ENCODE results near the gene CLCA2.

- no peak for TF ChIP-seq CTCF (IDR thresholded peaks at IDR 0.05; ENCODE audit: poor library complexity, severe bottlenecking)
- no peak for TF ChIP-seq POLR2AphosphoS5 (IDR thresholded peaks at IDR 0.05)
- TF ChIP-seq REST (IDR thresholded peaks at IDR 0.05; ENCODE audit: borderline replicate concordance), result no peak
- TF ChIP-seq RAD21 (conservative IDR thresholded peaks at IDR 0.05), result no peak
- TF ChIP-seq EZH2 (IDR thresholded peaks at IDR 0.05; ENCODE audit: borderline replicate concordance, insufficient read depth, low read length, poor library complexity, severe bottlenecking), result no peak
- TF ChIP-seq EP300 (conservative IDR thresholded peaks at IDR 0.05; ENCODE audit: poor library complexity, severe bottlenecking), result no peak
- no peak for TF ChIP-seq TAF1 (IDR thresholded peaks at IDR 0.05; ENCODE audit: low read depth)
- TF ChIP-seq MXI1 (conservative IDR thresholded peaks at IDR 0.05; ENCODE audit: poor library complexity, severe bottlenecking), result no peak
- TF ChIP-seq SMC3 (conservative IDR thresholded peaks at IDR 0.05; ENCODE audit: poor library complexity), result no peak
Observed at GRCh38 chr1:86477256-86477655, 53.3 kb downstream of the CLCA2 start.

Data from neural cell (in vitro differentiated cells).